SK-N-SH (cell line): ENCODE results near the gene MUC13. TPM values are rescaled to one million over a fixed set of nuclear protein-coding genes. Genes with fewer than 3 reads are reported as not detected.

Experiments used
- CTCF ChIA-PET: fragments of 300-600, 350-600 bp; formaldehyde crosslinking; extraction: SDS; loops from one replicate; lab custom pipeline; 2021; lab: Yijun Ruan, JAX
- POLR2A ChIA-PET: fragments of 350-600 bp; sonication (Branson Sonifier 250); formaldehyde crosslinking; extraction: SDS; loops from one replicate; lab custom pipeline; 2020; ENCODE audit warnings: antibody characterized with exemption, inconsistent platforms; lab: Yijun Ruan, JAX
- DNase-seq: peaks from one replicate; pipeline ENCODE4 v3.0.0; 2012
- H2AFZ ChIP-seq: fragments of 200-600 bp; sonication (generic); 2 replicates; pipeline ENCODE4 v1.8.1; 2016; ENCODE audit warnings: antibody characterized with exemption, mild to moderate bottlenecking, low read depth
- H3F3A ChIP-seq: fragments of 200-600 bp; sonication (generic); replicated peaks from 2 replicates; pipeline ENCODE3; 2016; ENCODE audit warnings: antibody characterized with exemption, mild to moderate bottlenecking; ENCODE audit not compliant: insufficient read depth
- H3K27ac ChIP-seq, 2 experiments: fragments of 200-500 bp in 1 of 2; fragments of 200-600 bp in 1 of 2; sonication (Bioruptor generic) in 1 of 2; sonication (generic), shearing (Covaris generic) in 1 of 2; 2 replicates each; pipeline versions ENCODE4 v1.5.1 to v1.6.1; 2014 to 2016; ENCODE audit warnings: low read depth in 2 of 2, inconsistent platforms in 1 of 2, low read length in 1 of 2, mild to moderate bottlenecking in 1 of 2, mixed read lengths in 1 of 2
- H3K27me3 ChIP-seq: fragments of 200-600 bp; sonication (generic), shearing (Covaris generic); 2 replicates; pipeline ENCODE4 v1.6.1; 2016; ENCODE audit warnings: mixed run types; ENCODE audit not compliant: insufficient read depth
- H3K36me3 ChIP-seq, 2 experiments: fragments of 200-500 bp in 1 of 2; fragments of 200-600 bp in 1 of 2; sonication (Bioruptor generic) in 1 of 2; sonication (generic) in 1 of 2; replicated peaks in 1 of 2; 2 replicates each; pipeline versions ENCODE3 to v1.5.1; 2014 to 2016; ENCODE audit warnings: low read length in 1 of 2, mild to moderate bottlenecking in 1 of 2; ENCODE audit not compliant: insufficient read depth in 2 of 2, control insufficient read depth in 1 of 2
- H3K4me1 ChIP-seq, 2 experiments: fragments of 200-500 bp in 1 of 2; fragments of 200-600 bp in 1 of 2; sonication (Bioruptor generic) in 1 of 2; sonication (generic), shearing (Covaris generic) in 1 of 2; 2 replicates each; pipeline versions ENCODE4 v1.5.1 to v1.6.1; 2014 to 2016; ENCODE audit warnings: low read depth in 1 of 2, low read length in 1 of 2, mixed run types in 1 of 2; ENCODE audit not compliant: insufficient read depth in 2 of 2, control insufficient read depth in 1 of 2
- H3K4me2 ChIP-seq: fragments of 200-600 bp; sonication (generic), shearing (Covaris generic); 2 replicates; pipeline ENCODE4 v1.6.1; 2017; ENCODE audit warnings: mixed run types
- H3K4me3 ChIP-seq, 2 experiments: fragments of 200-500 bp in 1 of 2; fragments of 200-600 bp in 1 of 2; sonication (Bioruptor generic) in 1 of 2; sonication (generic), shearing (Covaris generic) in 1 of 2; 2 replicates each; pipeline versions ENCODE4 v1.5.1 to v1.8.1; 2014 to 2016; ENCODE audit warnings: low read depth in 2 of 2, inconsistent platforms in 1 of 2, low read length in 1 of 2, mild to moderate bottlenecking in 1 of 2, mixed read lengths in 1 of 2, moderate library complexity in 1 of 2
- H3K79me2 ChIP-seq: fragments of 200-600 bp; sonication (generic); 2 replicates; pipeline ENCODE4 v1.8.1; 2017; ENCODE audit warnings: mild to moderate bottlenecking; ENCODE audit not compliant: insufficient read depth
- H3K9ac ChIP-seq: fragments of 200-600 bp; sonication (generic); 2 replicates; pipeline ENCODE4 v1.6.1; 2017; ENCODE audit warnings: mixed run types
- H3K9me2 ChIP-seq: fragments of 200-600 bp; sonication (generic); 2 replicates; pipeline ENCODE4 v1.6.1; 2017; ENCODE audit warnings: mixed run types
- H3K9me3 ChIP-seq: fragments of 200-600 bp; sonication (generic); 2 replicates; pipeline ENCODE4 v1.6.1; 2017; ENCODE audit warnings: mixed run types, mild to moderate bottlenecking, moderate library complexity
- H4K20me1 ChIP-seq: fragments of 200-600 bp; sonication (generic); 2 replicates; pipeline ENCODE4 v1.6.1; 2017; ENCODE audit warnings: mild to moderate bottlenecking, mixed run types; ENCODE audit not compliant: insufficient read depth
- CHD2 ChIP-seq: fragments of 150-350 bp; IDR thresholded peaks from 2 replicates; pipeline ENCODE4 v1.6.1; 2018; ENCODE audit warnings: low read length; ENCODE audit not compliant: partially characterized antibody
- ELF1 ChIP-seq: IDR thresholded peaks from 2 replicates; pipeline ENCODE4 v1.4.0; 2012
- FOSL2 ChIP-seq: IDR thresholded peaks from 2 replicates; pipeline ENCODE4 v1.4.0; 2012; ENCODE audit warnings: low read depth, mild to moderate bottlenecking, moderate library complexity, borderline replicate concordance
- GABPA ChIP-seq: IDR thresholded peaks from 2 replicates; pipeline ENCODE4 v1.4.0; 2012; ENCODE audit warnings: low read depth, mild to moderate bottlenecking
- IRF3 ChIP-seq: fragments of 150-350 bp; IDR thresholded peaks from 2 replicates; pipeline ENCODE4 v1.6.1; 2016; ENCODE audit warnings: mild to moderate bottlenecking, low read depth, low read length
- JUND ChIP-seq: IDR thresholded peaks from 2 replicates; pipeline ENCODE4 v1.4.0; 2012
- MEF2A ChIP-seq: IDR thresholded peaks from 2 replicates; pipeline ENCODE4 v1.4.0; 2012; ENCODE audit warnings: low read depth, borderline replicate concordance
- NFIC ChIP-seq: IDR thresholded peaks from 2 replicates; pipeline ENCODE4 v1.4.0; 2012; ENCODE audit warnings: borderline replicate concordance
- PBX3 ChIP-seq: IDR thresholded peaks from 2 replicates; pipeline ENCODE4; 2012
- RAD21 ChIP-seq: IDR thresholded peaks from 2 replicates; pipeline ENCODE4 v1.6.1; 2012; ENCODE audit warnings: mild to moderate bottlenecking, low read length
- RFX5 ChIP-seq: IDR thresholded peaks from 2 replicates; pipeline ENCODE4 v1.6.1; 2012; ENCODE audit warnings: mild to moderate bottlenecking, improper control_type of control experiment, low read length
- RXRA ChIP-seq: IDR thresholded peaks from 2 replicates; pipeline ENCODE4 v1.4.0; 2012; ENCODE audit warnings: low read depth, mild to moderate bottlenecking, borderline replicate concordance
- USF2 ChIP-seq: fragments of 150-350 bp; IDR thresholded peaks from 2 replicates; pipeline ENCODE4 v1.6.1; 2017; ENCODE audit warnings: antibody characterized with exemption, low read length, low read depth, borderline replicate concordance
- YY1 ChIP-seq: IDR thresholded peaks from 2 replicates; pipeline ENCODE4 v1.4.0; 2012; ENCODE audit warnings: low read depth, mild to moderate bottlenecking
- WGBS: methylation state at CpG from one replicate; pipeline ENCODE4 v1.1.6; 2017; ENCODE audit warnings: low lambda C conversion rate; 5-methylcytosine and 5-hydroxymethylcytosine counted together
- polyA plus RNA-seq, 3 experiments: library from polyadenylated mRNA; depleted of rRNA; stranded (reverse); fragments of >200 nt; gene quantifications; 2 replicates each; pipeline ENCODE4 v1.2.3, GENCODE V29; 2012

Gene MUC13
- polyA plus RNA-seq, 1 of the 3 experiments (the other 2 are of a cell fraction): not detected

- H3K27me3 ChIP-seq: no peaks in the 10 kb centered on the region
- H3K9me2 ChIP-seq: no peaks in the 10 kb centered on the region
- TF ChIP-seq RXRA: no peak
- no peak for TF ChIP-seq CHD2
- no peak for TF ChIP-seq RAD21
- no peak for TF ChIP-seq GABPA
- TF ChIP-seq MEF2A: no peak
- TF ChIP-seq USF2: no peak
- TF ChIP-seq NFIC: no peak
- no peak for TF ChIP-seq PBX3
- H3K9me3 ChIP-seq: no peaks in the 10 kb centered on the region
- H4K20me1 ChIP-seq: no peaks in the 10 kb centered on the region
- H3K79me2 ChIP-seq: no peaks in the 10 kb centered on the region
- no peak overlapping the region for H3K9ac ChIP-seq
- no peak overlapping the region for H3K27ac ChIP-seq
- no peak overlapping the region for H2AFZ ChIP-seq
- CTCF ChIA-PET: interaction anchor here (1.0 to 7.6 kb wide), 6 partner anchors 11 to 690 kb away, joined by 3 to 42 read pairs (median 4); no protein-coding TSS in a partner anchor
- H3K4me1 ChIP-seq: peaks cover 0 to 9% of the 10 kb centered on the region in 2 experiments; a peak in 2 of 4 replicates
- H3K4me3 ChIP-seq: no peak overlapping the region
- no peak for DNase-seq
- POLR2A ChIA-PET: interaction anchor here (0.7 kb wide), 2 partner anchors 133 to 149 kb away, joined by 3 to 4 read pairs; no protein-coding TSS in a partner anchor
- no peak overlapping the region for H3K4me2 ChIP-seq
- 82% methylated on average over 7 of the region's 7 CpGs for WGBS
- no peaks in the 10 kb centered on the region for H3F3A ChIP-seq
- no peaks in the 10 kb centered on the region for H3K36me3 ChIP-seq
These were observed 38.8 kb downstream of the MUC13 start for GRCh38 chr3:124895756-124896155.

GRCh38 chr3:124893526-124893925 lies 41.0 kb downstream of the MUC13 start:
- Histone ChIP-seq H3K27ac (no peak overlapping the region), H4K20me1 (no peaks in the 10 kb centered on the region), H3K27me3 (no peaks in the 10 kb centered on the region), H3K4me2 (no peak overlapping the region), H2AFZ (no peak overlapping the region), H3K9me3 (no peaks in the 10 kb centered on the region), H3K4me3 (no peak overlapping the region), H3K4me1 (peaks cover 0 to 1% of the 10 kb centered on the region in 2 experiments; a peak in 1 of 4 replicates), H3K36me3 (no peaks in the 10 kb centered on the region), H3K9me2 (no peaks in the 10 kb centered on the region), H3K79me2 (no peaks in the 10 kb centered on the region), H3F3A (peaks cover under 1% of the 10 kb centered on the region), H3K9ac (no peak overlapping the region)
- CTCF ChIA-PET: interaction anchor here (0.7 to 7.6 kb wide), 6 partner anchors 8 to 132 kb away, joined by 3 to 42 read pairs (median 4); no protein-coding TSS in a partner anchor
- TF ChIP-seq FOSL2 (no peak), YY1 (no peak), CHD2 (no peak), ELF1 (no peak), IRF3 (no peak), JUND (no peak), MEF2A (no peak), RFX5 (no peak), NFIC (no peak), USF2 (no peak), PBX3 (no peak)
- 98% methylated on average over 2 of the region's 2 CpGs for WGBS
- no peak for DNase-seq
- POLR2A ChIA-PET: no interaction called here
